CD4-positive, CD25-positive, alpha-beta regulatory T cell (primary cell): ENCODE measurements around the gene SPON2. TPM values are rescaled to one million over a fixed set of nuclear protein-coding genes. Genes with fewer than 3 reads are reported as not detected.

Experiments used
- ATAC-seq, 2 donors: fragments of 150-1000 bp; cut with Tn5 transposase; one replicate each; pipeline ENCODE4 v1.10.0; 2021; ENCODE audit warnings: low read depth in 2 of 2, moderate number of reproducible peaks in 2 of 2, moderate library complexity in 1 of 2
- DNase-seq, 3 donors: peaks; one replicate each; pipeline versions ENCODE4 v3.0.0 to v3.0.0-alpha.2; 2012 to 2022; ENCODE audit warnings: mixed read lengths in 1 of 3
- H3K27ac ChIP-seq: one replicate; pipeline ENCODE4 v1.7.0; 2013; ENCODE audit warnings: mild to moderate bottlenecking, low read length; ENCODE audit not compliant: insufficient read depth, poor library complexity, severe bottlenecking
- H3K27me3 ChIP-seq: one replicate; pipeline ENCODE4 v1.7.0; 2013; ENCODE audit warnings: low read length; ENCODE audit not compliant: control insufficient read depth, insufficient read depth
- H3K36me3 ChIP-seq: one replicate; pipeline ENCODE4 v1.7.0; 2013; ENCODE audit warnings: mild to moderate bottlenecking, low read length, moderate library complexity; ENCODE audit not compliant: control insufficient read depth, insufficient read depth
- H3K4me1 ChIP-seq: 2 replicates; pipeline ENCODE4 v1.7.0; 2013; ENCODE audit warnings: mild to moderate bottlenecking, low read length; ENCODE audit not compliant: insufficient read depth, control insufficient read depth, poor library complexity, severe bottlenecking
- H3K4me3 ChIP-seq: one replicate; pipeline ENCODE4 v1.7.0; 2013; ENCODE audit warnings: low read depth, mild to moderate bottlenecking, low read length, moderate library complexity
- H3K9me3 ChIP-seq, 2 experiments: 1 replicate in 1 of 2; 2 replicates in 1 of 2; pipeline ENCODE4 v1.7.0; 2013; ENCODE audit warnings: low read length in 2 of 2, mild to moderate bottlenecking in 1 of 2, moderate library complexity in 1 of 2; ENCODE audit not compliant: control insufficient read depth in 2 of 2
- H3K27ac Mint-ChIP-seq, 3 donors: one replicate each; pipeline ENCODE4 v1.8.0; 2020 to 2022; ENCODE audit warnings: mild to moderate bottlenecking in 3 of 3, mixed read lengths in 3 of 3, moderate library complexity in 2 of 3
- H3K27me3 Mint-ChIP-seq: one replicate; pipeline ENCODE4 v1.8.0; 2022; ENCODE audit warnings: mild to moderate bottlenecking, mixed read lengths
- H3K36me3 Mint-ChIP-seq: one replicate; pipeline ENCODE4 v1.8.0; 2020; ENCODE audit warnings: mixed read lengths
- H3K4me1 Mint-ChIP-seq, 4 donors: one replicate each; pipeline ENCODE4 v1.8.0; 2020 to 2022; ENCODE audit warnings: mixed read lengths in 4 of 4, mild to moderate bottlenecking in 1 of 4
- H3K4me3 Mint-ChIP-seq, 4 donors: one replicate each; pipeline ENCODE4 v1.8.0; 2020 to 2022; ENCODE audit warnings: mild to moderate bottlenecking in 4 of 4, mixed read lengths in 4 of 4, moderate library complexity in 3 of 4
- H3K9me3 Mint-ChIP-seq, 7 donors: one replicate each; pipeline ENCODE4 v1.8.0; 2020 to 2022; ENCODE audit warnings: mixed read lengths in 7 of 7, mild to moderate bottlenecking in 3 of 7, moderate library complexity in 2 of 7
- polyA plus RNA-seq, 4 donors: library from polyadenylated mRNA; unstranded; fragments of 300-500 nt; fragmentation: Illumina TruSeq; gene quantifications; one replicate each; pipeline ENCODE4 v1.2.3, GENCODE V29; 2021
- total RNA-seq: library from RNA; stranded (reverse); gene quantifications from one replicate; pipeline ENCODE4 v1.2.3, GENCODE V29; 2022

The SPON2 gene
- total and polyA plus RNA-seq, 5 donors from 2014 or later = 3.4 to 23.9 (median 6.2) TPM

DNA sequence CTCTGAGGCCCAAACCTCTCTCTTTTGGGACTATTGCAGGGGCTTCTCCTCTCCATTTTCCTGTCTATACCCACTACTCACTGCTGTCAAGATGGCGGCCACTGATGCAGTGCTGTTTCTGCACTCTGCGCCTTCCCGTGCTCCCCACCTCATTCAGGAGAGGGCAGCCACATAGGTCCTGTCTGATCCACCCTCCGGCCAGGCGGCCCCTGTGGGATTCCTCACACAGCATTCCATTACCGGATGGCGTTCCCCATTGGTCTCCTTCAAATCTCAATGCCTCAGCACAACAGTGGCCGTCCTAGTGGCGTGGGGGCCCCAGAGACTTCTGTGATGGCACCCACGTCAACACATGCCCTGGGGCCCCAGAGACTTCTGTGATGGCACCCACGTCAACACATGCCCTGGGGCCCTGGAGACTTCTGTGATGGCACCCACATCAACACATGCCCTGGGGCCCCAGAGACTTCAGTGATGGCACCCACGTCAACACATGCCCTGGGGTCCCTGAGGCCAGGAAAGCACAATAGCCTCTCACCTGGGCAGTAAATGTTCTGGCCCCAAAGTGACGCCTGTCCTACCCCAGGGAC is 7.3 kb downstream of the SPON2 start:
- Mint-ChIP-seq H3K4me3 (no peak overlapping the region), H3K36me3 (no peaks in the 10 kb centered on the region), H3K27me3 (peaks cover 44% of the 10 kb centered on the region), H3K27ac (no peak overlapping the region), H3K4me1 (peaks cover 0 to 22% (median 8%) of the 10 kb centered on the region in 4 donors), H3K9me3 (peaks cover 0 to 2% (median 0%) of the 10 kb centered on the region in 7 donors)
- Histone ChIP-seq H3K27ac (no peak overlapping the region), H3K27me3 (peaks cover 2% of the 10 kb centered on the region), H3K36me3 (no peaks in the 10 kb centered on the region), H3K4me1 (peaks cover 10% of the 10 kb centered on the region), H3K4me3 (no peak overlapping the region), H3K9me3 (no peaks in the 10 kb centered on the region)
- DNase-seq (no peak), ATAC-seq (no peak)

DNA sequence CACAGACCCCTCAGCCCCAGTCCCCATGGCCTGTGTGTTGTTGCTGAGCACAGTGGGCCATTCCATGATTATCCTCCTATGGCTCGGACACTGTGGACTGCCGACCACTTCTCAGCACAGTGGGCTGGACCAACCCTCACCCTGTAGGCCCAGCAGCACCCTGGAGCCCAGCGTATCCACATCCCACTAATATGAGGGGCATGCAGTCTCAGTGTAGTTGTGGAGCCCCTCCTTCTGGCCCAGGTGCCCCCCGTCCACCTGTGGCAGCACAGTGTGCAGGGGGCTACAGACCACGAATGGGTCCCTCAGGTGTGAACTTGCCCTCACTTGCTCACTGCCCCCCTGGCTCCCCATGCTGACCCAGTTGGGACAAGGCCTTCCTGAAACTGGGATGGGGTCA is 7.9 kb downstream of the SPON2 start:
- DNase-seq (no peak), ATAC-seq (no peak)
- Histone ChIP-seq H3K36me3 (no peaks in the 10 kb centered on the region), H3K4me3 (no peak overlapping the region), H3K27me3 (peaks cover 2% of the 10 kb centered on the region), H3K27ac (no peak overlapping the region), H3K9me3 (no peaks in the 10 kb centered on the region), H3K4me1 (peaks cover 10% of the 10 kb centered on the region)
- H3K4me3 Mint-ChIP-seq = no peak overlapping the region
- no peak overlapping the region for H3K27ac Mint-ChIP-seq
- H3K4me1 Mint-ChIP-seq = peaks cover 0 to 21% (median 8%) of the 10 kb centered on the region in 4 donors
- no peaks in the 10 kb centered on the region for H3K36me3 Mint-ChIP-seq
- peaks cover 38% of the 10 kb centered on the region for H3K27me3 Mint-ChIP-seq
- H3K9me3 Mint-ChIP-seq = peaks cover 0 to 2% (median 0%) of the 10 kb centered on the region in 7 donors

DNA sequence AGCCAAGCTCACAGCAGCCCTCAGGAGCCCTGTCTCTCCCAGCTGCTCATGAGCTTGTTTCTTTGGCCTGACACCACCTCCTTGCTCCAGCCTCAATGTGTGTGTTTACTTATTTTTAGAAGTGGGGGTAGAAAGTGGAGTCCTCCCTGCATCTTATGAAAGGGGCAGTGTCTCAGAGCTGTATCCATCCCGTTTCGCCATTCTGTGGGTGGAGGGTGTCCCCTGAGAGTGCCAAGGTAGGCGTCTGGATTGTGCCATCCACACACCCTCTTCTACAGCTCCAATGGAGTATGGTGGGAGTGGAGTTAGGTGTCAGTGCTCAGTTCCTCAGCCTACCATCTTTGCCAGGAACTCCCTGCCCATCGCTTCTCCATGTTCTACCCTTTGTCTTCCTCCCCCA is 8.3 kb downstream of the SPON2 start:
- no peak overlapping the region for H3K4me3 Mint-ChIP-seq
- H3K27ac Mint-ChIP-seq = no peak overlapping the region
- peaks cover 0 to 2% (median 0%) of the 10 kb centered on the region in 7 donors for H3K9me3 Mint-ChIP-seq
- H3K9me3 ChIP-seq = no peaks in the 10 kb centered on the region
- H3K27ac ChIP-seq = no peak overlapping the region
- H3K36me3 Mint-ChIP-seq = no peaks in the 10 kb centered on the region
- H3K4me3 ChIP-seq = no peak overlapping the region
- peaks cover 39% of the 10 kb centered on the region for H3K27me3 Mint-ChIP-seq
- ATAC-seq = no peak
- H3K4me1 ChIP-seq = peaks cover 10% of the 10 kb centered on the region
- no peaks in the 10 kb centered on the region for H3K36me3 ChIP-seq
- H3K4me1 Mint-ChIP-seq = peaks cover 0 to 21% (median 8%) of the 10 kb centered on the region in 4 donors
- H3K27me3 ChIP-seq = peaks cover 2% of the 10 kb centered on the region
- DNase-seq = no peak

DNA sequence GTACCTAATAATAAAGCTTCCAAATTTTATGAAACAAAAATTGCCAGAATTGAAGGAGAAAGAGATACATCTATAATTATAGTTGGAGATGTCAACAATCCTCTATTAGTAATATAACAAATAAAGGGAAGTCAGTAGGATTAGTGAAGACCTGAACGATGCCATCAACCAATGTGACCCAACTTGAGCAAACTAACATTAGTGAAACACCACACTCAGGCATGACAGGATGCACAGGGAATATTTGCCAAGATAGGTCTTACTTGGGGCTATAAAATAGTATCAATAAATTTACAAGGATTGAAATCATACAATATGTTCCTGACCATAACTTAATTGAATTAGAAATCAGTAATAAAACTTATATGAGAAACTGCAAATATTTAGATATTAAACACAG is 12.0 kb downstream of the SPON2 start:
- peaks cover 0 to 2% (median 0%) of the 10 kb centered on the region in 4 donors for H3K4me1 Mint-ChIP-seq
- Histone ChIP-seq H3K36me3 (no peaks in the 10 kb centered on the region), H3K27me3 (peaks cover 8% of the 10 kb centered on the region), H3K4me1 (no peaks in the 10 kb centered on the region), H3K9me3 (peaks cover 2 to 8% of the 10 kb centered on the region in 2 experiments), H3K4me3 (no peak overlapping the region), H3K27ac (no peak overlapping the region)
- DNase-seq (no peak), ATAC-seq (no peak)
- peaks cover 0 to 8% (median 5%) of the 10 kb centered on the region in 7 donors for H3K9me3 Mint-ChIP-seq
- peaks cover 40% of the 10 kb centered on the region for H3K27me3 Mint-ChIP-seq
- no peaks in the 10 kb centered on the region for H3K36me3 Mint-ChIP-seq
- no peak overlapping the region for H3K4me3 Mint-ChIP-seq
- H3K27ac Mint-ChIP-seq = no peak overlapping the region

DNA sequence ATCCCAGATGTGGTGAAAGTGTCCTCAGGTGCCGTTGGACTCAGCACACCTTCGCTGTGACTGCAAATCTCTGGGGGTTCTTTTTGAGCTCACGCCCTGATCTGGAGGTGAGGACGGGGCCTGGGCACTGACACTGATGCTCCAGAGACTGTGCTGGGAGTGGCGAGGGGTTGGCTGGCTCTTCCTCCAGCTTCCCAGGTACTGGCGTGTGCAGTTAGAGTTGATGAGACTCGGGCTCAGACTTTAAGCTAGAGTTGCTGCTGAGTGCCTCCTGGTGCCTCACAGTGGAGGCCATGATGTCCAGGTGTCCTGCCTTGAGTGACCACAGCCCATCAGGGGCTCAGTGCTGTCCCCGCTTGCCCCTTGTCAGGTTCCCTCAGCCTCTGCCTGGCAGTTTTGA is 16.3 kb downstream of the SPON2 start:
- Histone ChIP-seq H3K9me3 (peaks cover 2 to 8% of the 10 kb centered on the region in 2 experiments), H3K4me3 (no peak overlapping the region), H3K4me1 (no peaks in the 10 kb centered on the region), H3K27ac (no peak overlapping the region), H3K27me3 (peaks cover 6% of the 10 kb centered on the region), H3K36me3 (no peaks in the 10 kb centered on the region)
- Mint-ChIP-seq H3K27me3 (peaks cover 37% of the 10 kb centered on the region), H3K36me3 (no peaks in the 10 kb centered on the region), H3K9me3 (peaks cover 0 to 8% (median 3%) of the 10 kb centered on the region in 7 donors), H3K27ac (no peak overlapping the region), H3K4me3 (no peak overlapping the region), H3K4me1 (no peaks in the 10 kb centered on the region)
- DNase-seq (no peak), ATAC-seq (no peak)

DNA sequence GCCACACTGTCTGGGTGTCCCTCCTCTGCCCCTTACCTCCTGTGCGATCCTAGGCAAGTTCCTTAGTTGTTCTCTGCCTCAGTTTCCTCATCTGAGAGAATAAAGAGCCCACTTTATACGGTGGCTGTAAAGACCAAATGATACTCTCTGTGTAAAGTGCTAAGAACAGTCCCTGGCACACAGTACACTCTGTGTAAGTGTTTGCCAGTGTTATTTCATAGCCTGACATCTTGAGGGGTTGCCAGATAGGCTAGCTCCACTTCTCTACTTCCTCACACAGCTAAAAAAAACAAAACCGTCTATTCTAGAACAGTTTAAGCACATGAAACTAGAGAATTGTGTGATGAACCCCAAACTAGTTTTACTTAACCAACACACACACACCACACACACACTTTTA is 17.1 kb downstream of the SPON2 start:
- Histone ChIP-seq H3K36me3 (no peaks in the 10 kb centered on the region), H3K27me3 (peaks cover 6% of the 10 kb centered on the region), H3K4me3 (no peak overlapping the region), H3K9me3 (peaks cover 2 to 8% of the 10 kb centered on the region in 2 experiments), H3K4me1 (no peaks in the 10 kb centered on the region), H3K27ac (no peak overlapping the region)
- ATAC-seq (no peak), DNase-seq (no peak)
- Mint-ChIP-seq H3K36me3 (no peaks in the 10 kb centered on the region), H3K4me1 (no peaks in the 10 kb centered on the region), H3K27me3 (peaks cover 29% of the 10 kb centered on the region), H3K4me3 (no peak overlapping the region), H3K9me3 (peaks cover 0 to 8% (median 3%) of the 10 kb centered on the region in 7 donors), H3K27ac (no peak overlapping the region)

DNA sequence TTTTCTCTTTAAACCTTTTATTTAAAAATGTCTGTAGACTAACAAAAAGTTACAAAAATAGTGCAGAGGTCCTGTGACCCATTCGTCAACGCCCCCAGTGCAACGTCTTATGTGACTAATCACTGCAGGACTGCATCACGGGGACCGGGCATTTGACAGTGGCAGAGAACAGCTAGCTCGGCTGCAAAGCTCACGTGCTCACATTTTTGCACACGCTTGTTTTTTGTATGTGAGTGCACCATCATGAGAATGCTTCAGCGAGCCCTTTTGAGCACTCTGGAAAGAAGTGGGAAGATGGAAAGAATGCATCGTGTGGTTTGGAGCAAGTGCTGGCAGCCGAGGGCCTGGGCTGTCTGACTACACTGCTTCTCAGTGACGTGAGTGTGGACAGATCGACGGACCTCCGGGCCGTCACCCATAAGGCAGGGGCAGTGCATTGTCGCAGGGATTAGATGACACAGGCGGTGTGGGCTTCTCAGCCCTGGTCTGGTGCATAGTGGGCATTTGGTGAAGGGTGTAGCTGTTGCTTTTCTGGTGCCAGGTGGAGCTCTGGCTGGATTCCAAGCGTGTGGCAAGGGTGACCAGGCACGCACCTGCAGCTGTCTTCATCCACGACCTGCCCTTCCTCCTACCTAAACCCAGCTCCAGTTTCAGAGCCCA is 17.7 kb downstream of the SPON2 start:
- no peak overlapping the region for H3K27ac Mint-ChIP-seq

DNA sequence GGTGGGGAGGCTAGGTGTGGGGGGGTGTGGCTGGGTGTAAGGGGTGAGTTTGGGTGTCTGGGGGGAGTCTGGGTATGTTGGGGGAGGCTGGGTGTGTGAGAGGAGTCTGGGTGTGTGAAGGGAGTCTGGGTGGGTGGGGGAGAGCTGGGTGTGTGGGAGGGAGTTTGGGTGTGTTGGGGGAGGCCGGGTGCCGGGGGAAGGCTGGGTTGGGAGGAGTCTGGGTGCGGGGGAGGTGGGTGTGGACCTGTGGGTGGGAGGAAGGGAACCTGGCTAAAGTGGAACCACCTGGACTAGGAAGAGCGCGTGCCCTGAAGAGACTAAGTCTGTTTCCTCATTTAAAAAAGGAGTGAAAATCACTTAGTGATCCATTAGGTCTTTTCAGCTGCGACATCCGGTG is 18.3 kb downstream of the SPON2 start:
- Histone ChIP-seq H3K27ac (no peak overlapping the region), H3K4me1 (no peaks in the 10 kb centered on the region), H3K4me3 (no peak overlapping the region), H3K27me3 (peaks cover 6% of the 10 kb centered on the region), H3K36me3 (no peaks in the 10 kb centered on the region), H3K9me3 (peaks cover 2 to 8% of the 10 kb centered on the region in 2 experiments)
- H3K27ac Mint-ChIP-seq = no peak overlapping the region
- no peaks in the 10 kb centered on the region for H3K4me1 Mint-ChIP-seq
- H3K9me3 Mint-ChIP-seq = peaks cover 0 to 8% (median 3%) of the 10 kb centered on the region in 7 donors
- H3K4me3 Mint-ChIP-seq = no peak overlapping the region
- no peak for DNase-seq
- peaks cover 26% of the 10 kb centered on the region for H3K27me3 Mint-ChIP-seq
- H3K36me3 Mint-ChIP-seq = no peaks in the 10 kb centered on the region
- ATAC-seq = no peak

More for the DNA sequence above, 17.7 kb downstream of the SPON2 start:
- Mint-ChIP-seq H3K27me3 (peaks cover 28% of the 10 kb centered on the region), H3K9me3 (peaks cover 0 to 8% (median 3%) of the 10 kb centered on the region in 7 donors), H3K4me1 (no peaks in the 10 kb centered on the region), H3K36me3 (no peaks in the 10 kb centered on the region), H3K4me3 (no peak overlapping the region)
- Histone ChIP-seq H3K9me3 (peaks cover 2 to 8% of the 10 kb centered on the region in 2 experiments), H3K36me3 (no peaks in the 10 kb centered on the region), H3K4me3 (no peak overlapping the region), H3K27me3 (peaks cover 6% of the 10 kb centered on the region), H3K27ac (no peak overlapping the region), H3K4me1 (no peaks in the 10 kb centered on the region)
- no peak for ATAC-seq
- no peak for DNase-seq
